ENCODE data around the gene STK25. TPM values are rescaled to one million over a fixed set of nuclear protein-coding genes. Genes with fewer than 3 reads are reported as not detected.

Gene STK25
- total RNA-seq, 6 experiments from 2014 or later: 51.0 to 99.1 (median 63.5) TPM

GRCh38 chr2:241490825-241491506, 17.4 kb downstream of the STK25 start:
- no peaks in the 10 kb centered on the region for H3K9me3 ChIP-seq
- H3K4me3 ChIP-seq: no peak overlapping the region
- WGBS (ENCODE audit: insufficient coverage, low coverage, low lambda C conversion rate, missing lambda C conversion rate): 85% methylated on average over 8 of the region's 16 CpGs
- no peak overlapping the region for H3K27ac ChIP-seq
- TF ChIP-seq, protein P1, sequence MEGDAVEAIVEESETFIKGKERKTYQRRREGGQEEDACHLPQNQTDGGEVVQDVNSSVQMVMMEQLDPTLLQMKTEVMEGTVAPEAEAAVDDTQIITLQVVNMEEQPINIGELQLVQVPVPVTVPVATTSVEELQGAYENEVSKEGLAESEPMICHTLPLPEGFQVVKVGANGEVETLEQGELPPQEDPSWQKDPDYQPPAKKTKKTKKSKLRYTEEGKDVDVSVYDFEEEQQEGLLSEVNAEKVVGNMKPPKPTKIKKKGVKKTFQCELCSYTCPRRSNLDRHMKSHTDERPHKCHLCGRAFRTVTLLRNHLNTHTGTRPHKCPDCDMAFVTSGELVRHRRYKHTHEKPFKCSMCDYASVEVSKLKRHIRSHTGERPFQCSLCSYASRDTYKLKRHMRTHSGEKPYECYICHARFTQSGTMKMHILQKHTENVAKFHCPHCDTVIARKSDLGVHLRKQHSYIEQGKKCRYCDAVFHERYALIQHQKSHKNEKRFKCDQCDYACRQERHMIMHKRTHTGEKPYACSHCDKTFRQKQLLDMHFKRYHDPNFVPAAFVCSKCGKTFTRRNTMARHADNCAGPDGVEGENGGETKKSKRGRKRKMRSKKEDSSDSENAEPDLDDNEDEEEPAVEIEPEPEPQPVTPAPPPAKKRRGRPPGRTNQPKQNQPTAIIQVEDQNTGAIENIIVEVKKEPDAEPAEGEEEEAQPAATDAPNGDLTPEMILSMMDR (IDR thresholded peaks at IDR 0.05): no peak
- TF ChIP-seq POLR2A (IDR thresholded peaks at IDR 0.05): no peak
- DNase-seq (no peak), ATAC-seq (peak in 2 of 4 donors; percentile 3)
- intact Hi-C loops (cut with DNase I): no loop called here
- no peaks in the 10 kb centered on the region for H3K27me3 ChIP-seq
- H3K36me3 ChIP-seq: peaks cover 0 to 35% (median 8%) of the 10 kb centered on the region in 4 donors
- H3K4me1 ChIP-seq: no peaks in the 10 kb centered on the region

GRCh38 chr2:241489733-241490680, 18.4 kb downstream of the STK25 start:
- ATAC-seq (peak in 2 of 4 donors; percentile 4 to 11), DNase-seq (no peak)
- Histone ChIP-seq H3K4me3 (no peak overlapping the region), H3K27me3 (no peaks in the 10 kb centered on the region), H3K9me3 (no peaks in the 10 kb centered on the region), H3K36me3 (peaks cover 0 to 25% (median 3%) of the 10 kb centered on the region in 4 donors), H3K27ac (no peak overlapping the region), H3K4me1 (no peaks in the 10 kb centered on the region)
- TF ChIP-seq, protein P1 (IDR thresholded peaks at IDR 0.05): no peak
- no peak for TF ChIP-seq POLR2A (IDR thresholded peaks at IDR 0.05)
- intact Hi-C loops (cut with DNase I): no loop called here
- 87% methylated on average over 8 of the region's 15 CpGs for WGBS (ENCODE audit: insufficient coverage, low coverage, low lambda C conversion rate, missing lambda C conversion rate)

DNA sequence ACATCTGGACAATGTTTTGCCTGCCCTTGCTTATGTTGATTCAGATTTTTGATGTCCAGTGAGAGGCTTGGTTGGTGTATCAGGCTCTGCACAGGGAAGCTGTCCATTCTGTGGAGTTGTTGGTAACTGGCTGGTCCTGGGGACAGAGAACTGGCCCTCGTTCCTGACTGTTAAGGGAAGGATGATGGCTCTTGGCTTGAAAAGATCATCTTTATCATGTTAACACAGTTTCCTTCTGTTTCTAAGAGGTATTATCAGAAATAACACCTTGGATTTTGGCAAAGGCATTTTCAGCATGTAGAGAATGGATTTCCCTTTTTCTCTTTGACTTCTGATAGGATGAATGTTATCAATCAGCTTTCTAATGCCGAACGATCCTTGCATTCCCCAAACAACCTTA, 19.3 kb downstream of the STK25 start:
- Histone ChIP-seq H3K27me3 (no peaks in the 10 kb centered on the region), H3K27ac (no peak overlapping the region), H3K36me3 (peaks cover 0 to 16% (median 1%) of the 10 kb centered on the region in 4 donors), H3K9me3 (no peaks in the 10 kb centered on the region), H3K4me1 (no peaks in the 10 kb centered on the region), H3K4me3 (no peak overlapping the region)
- intact Hi-C loops (cut with DNase I): no loop called here
- DNase-seq (no peak), ATAC-seq (no peak)
- TF ChIP-seq, protein P1 (IDR thresholded peaks at IDR 0.05): no peak
- no peak for TF ChIP-seq POLR2A (IDR thresholded peaks at IDR 0.05)
- 95% methylated on average over 3 of the region's 3 CpGs for WGBS (ENCODE audit: insufficient coverage, low coverage, low lambda C conversion rate, missing lambda C conversion rate)

DNA sequence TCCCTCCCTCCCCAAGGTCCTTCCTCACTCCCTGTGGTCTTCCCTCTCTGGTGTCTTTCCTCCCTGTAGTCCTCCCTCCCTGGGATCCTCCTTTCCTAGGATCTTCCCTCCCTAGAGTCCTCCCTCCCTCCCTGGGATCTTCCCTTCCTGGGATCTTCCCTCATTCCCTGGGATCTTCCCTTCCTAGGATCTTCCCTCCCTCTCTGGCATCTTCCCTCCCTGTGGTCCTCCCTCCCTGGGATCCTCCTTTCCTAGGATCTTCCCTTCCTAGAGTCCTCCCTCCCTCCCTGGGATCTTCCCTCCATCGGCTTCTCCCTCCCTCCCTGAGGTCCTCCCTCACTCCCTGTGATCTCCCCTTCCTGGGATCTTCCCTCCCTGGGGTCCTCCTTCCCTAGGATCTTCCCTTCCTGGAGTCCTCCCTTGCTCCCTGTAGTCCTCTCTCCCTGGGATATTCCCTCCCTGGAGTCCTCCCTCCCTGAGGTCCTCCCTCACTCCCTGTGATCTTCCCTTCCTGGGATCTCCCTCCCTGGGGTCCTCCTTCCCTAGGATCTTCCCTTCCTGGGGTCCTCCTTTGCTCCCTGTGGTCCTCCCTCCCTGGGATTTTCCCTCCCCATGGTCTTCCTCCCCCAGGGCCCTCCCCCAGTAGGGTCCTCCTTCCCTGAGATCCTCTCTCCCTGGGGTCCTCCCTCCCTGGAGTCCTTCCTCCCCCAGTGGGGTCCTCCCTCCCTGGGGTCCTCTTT, 23.0 kb downstream of the STK25 start:
- H3K36me3 ChIP-seq: peaks cover 0 to 15% (median 0%) of the 10 kb centered on the region in 4 donors
- DNase-seq: no peak
- WGBS (ENCODE audit: insufficient coverage, low coverage, low lambda C conversion rate, missing lambda C conversion rate): no CpG with 5 or more reads among the region's 1 CpG
- H3K4me1 ChIP-seq: no peaks in the 10 kb centered on the region
- H3K4me3 ChIP-seq: no peak overlapping the region
- peak in 1 of 4 donors; percentile 8 for ATAC-seq
- intact Hi-C loops (cut with DNase I): no loop called here
- no peak overlapping the region for H3K27ac ChIP-seq
- TF ChIP-seq POLR2A (IDR thresholded peaks at IDR 0.05): no peak
- TF ChIP-seq, protein P1 (IDR thresholded peaks at IDR 0.05): no peak
- no peaks in the 10 kb centered on the region for H3K9me3 ChIP-seq
- no peaks in the 10 kb centered on the region for H3K27me3 ChIP-seq
